PC-3 (cell line): ENCODE results near the gene GNAI1. TPM values are rescaled to one million over a fixed set of nuclear protein-coding genes. Genes with fewer than 3 reads are reported as not detected.

Experiments used
- ATAC-seq: fragments of 200-7000 bp; cut with Tn5 transposase; 2 replicates; pipeline ENCODE4 v1.9.1; 2020; ENCODE audit warnings: mild to moderate bottlenecking, moderate library complexity
- BruUV-seq: library from RNA; stranded (reverse); fragments of 400-500 nt; replicated peaks from 2 replicates; lab custom pipeline; 2021; lab: Mats Ljungman, UMichigan
- CTCF ChIA-PET: fragments of 300-600 bp; sonication (Branson Sonifier 250); formaldehyde crosslinking; loops from one replicate; lab custom pipeline; 2022; ENCODE audit warnings: antibody characterized with exemption; lab: Charles Lee
- POLR2A ChIA-PET: fragments of 300-600 bp; sonication (Branson Sonifier 250); formaldehyde crosslinking; loops from one replicate; lab custom pipeline; 2022; ENCODE audit warnings: antibody characterized with exemption; ENCODE audit not compliant: unreplicated experiment; lab: Charles Lee
- DNase-seq: peaks from one replicate; pipeline ENCODE4 v3.0.0-alpha.2; 2015
- H2AFZ ChIP-seq: fragments of 300-600 bp; sonication (generic); 2 replicates; pipeline ENCODE4 v1.6.0; 2016; ENCODE audit warnings: antibody characterized with exemption, low read length
- H3F3A ChIP-seq: fragments of 300-600 bp; sonication (generic); one replicate; pipeline ENCODE4 v1.6.0; 2017; ENCODE audit warnings: antibody characterized with exemption, low read length, control low read depth, mild to moderate bottlenecking; ENCODE audit not compliant: unreplicated experiment
- H3K27ac ChIP-seq: fragments of 300-600 bp; sonication (generic); 2 replicates; pipeline ENCODE4 v1.5.1; 2016; ENCODE audit warnings: mild to moderate bottlenecking, low read length
- H3K27me3 ChIP-seq: fragments of 300-600 bp; sonication (generic); 2 replicates; pipeline ENCODE4 v1.6.1; 2016; ENCODE audit warnings: low read length, mixed read lengths
- H3K36me3 ChIP-seq: fragments of 300-600 bp; sonication (generic); 2 replicates; pipeline ENCODE4 v1.6.1; 2016; ENCODE audit warnings: low read depth, mixed run types, low read length, mixed read lengths
- H3K4me1 ChIP-seq: fragments of 300-600 bp; sonication (generic); 2 replicates; pipeline ENCODE4 v1.5.1; 2016; ENCODE audit warnings: low read length; ENCODE audit not compliant: insufficient read depth
- H3K4me2 ChIP-seq: fragments of 300-600 bp; sonication (generic); 2 replicates; pipeline ENCODE4 v1.6.0; 2016; ENCODE audit warnings: low read length
- H3K4me3 ChIP-seq: fragments of 300-600 bp; sonication (generic); 2 replicates; pipeline ENCODE4 v1.5.1; 2016; ENCODE audit warnings: mild to moderate bottlenecking, low read length, mixed read lengths
- H3K79me2 ChIP-seq: fragments of 300-600 bp; sonication (generic); 2 replicates; pipeline ENCODE4 v1.6.1; 2017; ENCODE audit warnings: low read length, mixed read lengths
- H3K9ac ChIP-seq: fragments of 300-600 bp; sonication (generic); 2 replicates; pipeline ENCODE4 v1.6.0; 2016; ENCODE audit warnings: mild to moderate bottlenecking, low read length
- H3K9me2 ChIP-seq: fragments of 300-600 bp; sonication (generic); replicated peaks from 2 replicates; pipeline ENCODE4 v1.6.1; 2016; ENCODE audit warnings: mixed run types, low read length, mixed read lengths
- H3K9me3 ChIP-seq: fragments of 300-600 bp; sonication (generic); 2 replicates; pipeline ENCODE4 v1.6.1; 2016; ENCODE audit warnings: low read length, mixed read lengths
- H4K20me1 ChIP-seq: fragments of 300-600 bp; sonication (generic); 2 replicates; pipeline ENCODE4 v1.6.1; 2016; ENCODE audit warnings: low read length, mixed read lengths
- EZH2 ChIP-seq: fragments of 300-600 bp; sonication (generic); IDR thresholded peaks from one replicate; pipeline ENCODE4 v1.6.1; 2017; ENCODE audit warnings: antibody characterized with exemption, mild to moderate bottlenecking, low read length; ENCODE audit not compliant: unreplicated experiment
- EZH2phosphoT487 ChIP-seq: fragments of 300-600 bp; sonication (generic); IDR thresholded peaks from 2 replicates; pipeline ENCODE4 v1.6.1; 2018; ENCODE audit warnings: mild to moderate bottlenecking, antibody characterized with exemption, low read length, borderline replicate concordance
- intact Hi-C: fragments of 100-400 bp; cut with micrococcal nuclease; formaldehyde crosslinking; loops from 2 replicates; pipeline ENCODE4 v1.9.0; 2023
- total RNA-seq: library from RNA; depleted of rRNA; stranded (reverse); fragments of >200 nt; gene quantifications from 2 replicates; pipeline ENCODE4 v1.2.3, GENCODE V29; 2014
- TF ChIP-seq, protein P1 (sequence below): fragments of 300-600 bp; sonication (generic); conservative IDR thresholded peaks from 2 replicates; pipeline ENCODE4 v1.5.1; 2017; ENCODE audit warnings: antibody characterized with exemption, low read depth, mild to moderate bottlenecking, low read length

The GNAI1 gene
- total RNA-seq, 1 experiment from 2014 or later = 16.9 TPM

GRCh38 chr7:80098795-80099194 is 35.8 kb upstream of the GNAI1 start:
- Histone ChIP-seq H3K27me3 (no peaks in the 10 kb centered on the region), H3F3A (no peaks in the 10 kb centered on the region), H3K9me3 (no peaks in the 10 kb centered on the region), H3K27ac (no peak overlapping the region), H3K9me2 (no peaks in the 10 kb centered on the region), H4K20me1 (no peaks in the 10 kb centered on the region), H3K4me2 (no peak overlapping the region), H3K4me1 (no peaks in the 10 kb centered on the region), H3K9ac (no peak overlapping the region), H3K4me3 (no peak overlapping the region), H3K36me3 (no peaks in the 10 kb centered on the region), H2AFZ (no peak overlapping the region), H3K79me2 (no peaks in the 10 kb centered on the region)
- peak; percentile 59 for ATAC-seq
- TF ChIP-seq, protein P1, sequence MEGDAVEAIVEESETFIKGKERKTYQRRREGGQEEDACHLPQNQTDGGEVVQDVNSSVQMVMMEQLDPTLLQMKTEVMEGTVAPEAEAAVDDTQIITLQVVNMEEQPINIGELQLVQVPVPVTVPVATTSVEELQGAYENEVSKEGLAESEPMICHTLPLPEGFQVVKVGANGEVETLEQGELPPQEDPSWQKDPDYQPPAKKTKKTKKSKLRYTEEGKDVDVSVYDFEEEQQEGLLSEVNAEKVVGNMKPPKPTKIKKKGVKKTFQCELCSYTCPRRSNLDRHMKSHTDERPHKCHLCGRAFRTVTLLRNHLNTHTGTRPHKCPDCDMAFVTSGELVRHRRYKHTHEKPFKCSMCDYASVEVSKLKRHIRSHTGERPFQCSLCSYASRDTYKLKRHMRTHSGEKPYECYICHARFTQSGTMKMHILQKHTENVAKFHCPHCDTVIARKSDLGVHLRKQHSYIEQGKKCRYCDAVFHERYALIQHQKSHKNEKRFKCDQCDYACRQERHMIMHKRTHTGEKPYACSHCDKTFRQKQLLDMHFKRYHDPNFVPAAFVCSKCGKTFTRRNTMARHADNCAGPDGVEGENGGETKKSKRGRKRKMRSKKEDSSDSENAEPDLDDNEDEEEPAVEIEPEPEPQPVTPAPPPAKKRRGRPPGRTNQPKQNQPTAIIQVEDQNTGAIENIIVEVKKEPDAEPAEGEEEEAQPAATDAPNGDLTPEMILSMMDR = peak; percentile 47
- TF ChIP-seq EZH2 = no peak
- intact Hi-C loops = loop anchor here (2.0 kb wide), 1 partner anchor 36 kb away; the partner anchor contains the start of gene GNAI1
- ChIA-PET POLR2A (no interaction called here), CTCF (no interaction called here)
- BruUV-seq = no TSS peak
- no peak for DNase-seq

DNA sequence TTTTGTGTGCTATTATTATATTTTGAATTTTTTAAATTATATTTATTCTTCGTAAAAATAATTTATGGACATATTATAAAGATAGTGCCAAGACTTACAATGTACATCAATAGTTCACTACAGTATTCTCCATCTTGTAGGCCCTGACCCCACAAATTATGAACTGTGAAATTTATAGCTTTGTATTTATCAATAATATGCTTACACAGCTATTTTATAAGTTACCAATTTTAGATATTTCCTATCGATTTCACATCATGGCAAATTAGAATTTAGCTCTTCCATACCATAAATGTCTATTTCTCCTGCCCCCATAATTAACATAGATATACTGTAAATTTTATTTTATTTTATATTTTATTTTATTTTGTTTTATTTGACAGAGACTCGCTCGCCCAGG is 34.4 kb upstream of the GNAI1 start:
- no peak overlapping the region for H3K27ac ChIP-seq
- BruUV-seq = no TSS peak
- no peaks in the 10 kb centered on the region for H3K79me2 ChIP-seq
- no peaks in the 10 kb centered on the region for H3F3A ChIP-seq
- no peak overlapping the region for H2AFZ ChIP-seq
- H3K4me1 ChIP-seq = no peaks in the 10 kb centered on the region
- CTCF ChIA-PET = interaction anchor here (0.6 kb wide), 1 partner anchor 1312 kb away, joined by 3 read pairs; no protein-coding TSS in a partner anchor
- POLR2A ChIA-PET = no interaction called here
- DNase-seq = no peak
- H3K27me3 ChIP-seq = no peaks in the 10 kb centered on the region
- intact Hi-C loops = no loop called here
- no peaks in the 10 kb centered on the region for H4K20me1 ChIP-seq
- TF ChIP-seq EZH2 = no peak
- TF ChIP-seq, protein P1 = no peak
- no peak for TF ChIP-seq EZH2phosphoT487
- H3K9me3 ChIP-seq = no peaks in the 10 kb centered on the region
- H3K9me2 ChIP-seq = no peaks in the 10 kb centered on the region
- H3K36me3 ChIP-seq = no peaks in the 10 kb centered on the region
- H3K9ac ChIP-seq = no peak overlapping the region
- H3K4me2 ChIP-seq = no peak overlapping the region
- no peak overlapping the region for H3K4me3 ChIP-seq
- ATAC-seq = no peak

- H3K9ac ChIP-seq = no peak overlapping the region
- ChIA-PET POLR2A (no interaction called here), CTCF (no interaction called here)
- H3K27me3 ChIP-seq = no peaks in the 10 kb centered on the region
- no peak for DNase-seq
- H3K4me2 ChIP-seq = no peak overlapping the region
- TF ChIP-seq EZH2 = no peak
- TF ChIP-seq, protein P1 = no peak
- TF ChIP-seq EZH2phosphoT487 = no peak
- H3K36me3 ChIP-seq = no peaks in the 10 kb centered on the region
- ATAC-seq = no peak
- no peaks in the 10 kb centered on the region for H4K20me1 ChIP-seq
- H3K9me2 ChIP-seq = no peaks in the 10 kb centered on the region
- no peak overlapping the region for H3K27ac ChIP-seq
- H3K79me2 ChIP-seq = no peaks in the 10 kb centered on the region
- BruUV-seq = no TSS peak
- no peaks in the 10 kb centered on the region for H3F3A ChIP-seq
- H3K4me1 ChIP-seq = no peaks in the 10 kb centered on the region
- H2AFZ ChIP-seq = no peak overlapping the region
- H3K4me3 ChIP-seq = no peak overlapping the region
- no peaks in the 10 kb centered on the region for H3K9me3 ChIP-seq
- intact Hi-C loops = no loop called here
Observed at GRCh38 chr7:80105701-80106408, 28.8 kb upstream of the GNAI1 start.
